Spleen (tissue), 7 donors: ENCODE results near the gene KEAP1.

Source experiments
- POLR2A ChIP-seq, 3 donors: fragments of 450-650 bp; IDR thresholded peaks; one replicate each; pipeline ENCODE4 v1.5.1; 2017; ENCODE audit warnings: antibody characterized with exemption in 3 of 3, mild to moderate bottlenecking in 1 of 3
- POLR2AphosphoS5 ChIP-seq, 3 donors: sonication (generic); formaldehyde crosslinking; IDR thresholded peaks; one replicate each; pipeline ENCODE4 v1.5.1; 2017; ENCODE audit warnings: antibody characterized with exemption in 3 of 3
- TF ChIP-seq, protein P1 (sequence below), 11 experiments: fragments of 200-600 bp in 7 of 11; fragments of 450-650 bp in 4 of 11; sonication (generic) in 4 of 11; IDR thresholded peaks in 8 of 11; conservative IDR thresholded peaks in 3 of 11; 1 replicate in 7 of 11; 2 replicates in 4 of 11; pipeline versions ENCODE4 v1.4.0 to v1.8.0; 2016 to 2021; ENCODE audit warnings: antibody characterized with exemption in 11 of 11, inconsistent platforms in 4 of 11, mild to moderate bottlenecking in 1 of 11
- donor health status: DM: no; HTN: no; CAD: no; lungs with moderate emphysema.
- donor health status: DM: no; HTN: no; CAD: no.
- donor health status: DM: no; HTN: no; CAD: no.

DNA sequence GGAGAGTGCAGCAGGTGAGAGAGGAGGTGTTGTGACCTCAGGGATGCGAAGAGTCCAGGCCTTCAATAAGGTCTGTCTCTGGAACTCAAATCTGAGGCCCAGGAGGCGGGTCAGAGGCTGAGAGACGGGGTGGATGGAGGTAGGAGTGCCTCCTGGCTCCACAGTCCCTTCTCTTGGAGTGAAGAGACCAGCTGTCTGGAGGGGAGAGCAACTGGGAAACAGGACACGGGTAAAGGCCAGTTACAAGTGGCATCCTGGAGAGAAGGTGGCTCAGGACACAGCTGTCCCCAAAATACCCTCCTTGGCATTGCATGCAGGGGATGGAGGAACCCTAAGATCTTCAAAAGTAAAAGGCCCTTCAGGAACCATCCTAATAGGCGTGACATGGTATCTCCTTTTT, 63.6 kb downstream of the KEAP1 start:
- TF ChIP-seq, protein P1, sequence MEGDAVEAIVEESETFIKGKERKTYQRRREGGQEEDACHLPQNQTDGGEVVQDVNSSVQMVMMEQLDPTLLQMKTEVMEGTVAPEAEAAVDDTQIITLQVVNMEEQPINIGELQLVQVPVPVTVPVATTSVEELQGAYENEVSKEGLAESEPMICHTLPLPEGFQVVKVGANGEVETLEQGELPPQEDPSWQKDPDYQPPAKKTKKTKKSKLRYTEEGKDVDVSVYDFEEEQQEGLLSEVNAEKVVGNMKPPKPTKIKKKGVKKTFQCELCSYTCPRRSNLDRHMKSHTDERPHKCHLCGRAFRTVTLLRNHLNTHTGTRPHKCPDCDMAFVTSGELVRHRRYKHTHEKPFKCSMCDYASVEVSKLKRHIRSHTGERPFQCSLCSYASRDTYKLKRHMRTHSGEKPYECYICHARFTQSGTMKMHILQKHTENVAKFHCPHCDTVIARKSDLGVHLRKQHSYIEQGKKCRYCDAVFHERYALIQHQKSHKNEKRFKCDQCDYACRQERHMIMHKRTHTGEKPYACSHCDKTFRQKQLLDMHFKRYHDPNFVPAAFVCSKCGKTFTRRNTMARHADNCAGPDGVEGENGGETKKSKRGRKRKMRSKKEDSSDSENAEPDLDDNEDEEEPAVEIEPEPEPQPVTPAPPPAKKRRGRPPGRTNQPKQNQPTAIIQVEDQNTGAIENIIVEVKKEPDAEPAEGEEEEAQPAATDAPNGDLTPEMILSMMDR (IDR thresholded peaks at IDR 0.05 in 8 of 11, conservative IDR thresholded peaks at IDR 0.05 in 3 of 11) = no peak
- TF ChIP-seq POLR2AphosphoS5 (IDR thresholded peaks at IDR 0.05) = no peak
- TF ChIP-seq POLR2A (IDR thresholded peaks at IDR 0.05) = no peak
